ENCODE results near the gene DHRSX. TPM values are rescaled to one million over a fixed set of nuclear protein-coding genes. Genes with fewer than 3 reads are reported as not detected.
A peak's percentile ranks its signal among the peaks of the same experiment; 100 is the strongest.

DHRSX gene
- total and polyA plus RNA-seq, 2 experiments from 2014 or later = 15.2 to 30.2 TPM

DNA sequence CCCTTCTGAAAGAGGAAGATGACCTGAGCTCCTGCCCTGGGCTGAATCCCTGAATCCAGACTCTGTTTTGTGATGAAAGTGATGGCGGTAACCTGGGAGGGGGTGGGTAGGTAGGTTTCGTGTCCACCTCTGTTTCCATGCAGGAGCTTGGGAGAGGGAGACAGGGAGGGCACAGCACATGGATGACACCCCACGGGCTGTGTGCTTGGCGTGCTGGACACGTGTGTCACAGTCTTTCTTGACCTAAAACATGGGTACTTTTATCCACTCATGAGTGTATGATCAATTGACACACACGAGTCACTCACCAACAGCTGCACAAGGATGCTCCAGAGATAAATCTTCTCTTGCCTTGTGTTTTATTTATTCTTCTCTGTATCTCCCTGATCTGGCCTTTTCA lies 111.5 kb downstream of the DHRSX start:
- DNase-seq = no peak
- Histone ChIP-seq H3K27ac (no peak overlapping the region), H3K36me3 (ENCODE audit: low read depth) (no peaks in the 10 kb centered on the region), H3K9ac (no peak overlapping the region), H3K9me3 (ENCODE audit: low read depth) (no peaks in the 10 kb centered on the region), H3K9me2 (ENCODE audit: insufficient read depth) (no peaks in the 10 kb centered on the region), H2AFZ (no peak overlapping the region), H3F3A (ENCODE audit: insufficient read depth) (peaks cover 9% of the 10 kb centered on the region; the same call in 1 of the 2 replicates), H3K4me3 (no peak overlapping the region), H4K20me1 (ENCODE audit: insufficient read depth) (no peaks in the 10 kb centered on the region), H3K27me3 (replicated peaks; ENCODE audit: insufficient read depth) (no peaks in the 10 kb centered on the region), H3K4me2 (ENCODE audit: unreplicated experiment) (no peak overlapping the region), H3K79me2 (ENCODE audit: insufficient read depth) (no peaks in the 10 kb centered on the region), H3K4me1 (ENCODE audit: insufficient read depth) (no peaks in the 10 kb centered on the region)
- TF ChIP-seq EZH2phosphoT487 (IDR thresholded peaks at IDR 0.05; ENCODE audit: insufficient read depth, low read depth) (no peak), EZH2 (IDR thresholded peaks at IDR 0.05; ENCODE audit: insufficient read depth, poor library complexity, severe bottlenecking) (no peak)
- 94 to 98% methylated on average over 6 of the region's 6 CpGs for WGBS, 2 experiments (ENCODE audit: low coverage in 1 of 2, low lambda C conversion rate in 2 of 2, missing lambda C conversion rate in 2 of 2)
- in situ Hi-C loops (cut with MboI) = no loop called here

DNA sequence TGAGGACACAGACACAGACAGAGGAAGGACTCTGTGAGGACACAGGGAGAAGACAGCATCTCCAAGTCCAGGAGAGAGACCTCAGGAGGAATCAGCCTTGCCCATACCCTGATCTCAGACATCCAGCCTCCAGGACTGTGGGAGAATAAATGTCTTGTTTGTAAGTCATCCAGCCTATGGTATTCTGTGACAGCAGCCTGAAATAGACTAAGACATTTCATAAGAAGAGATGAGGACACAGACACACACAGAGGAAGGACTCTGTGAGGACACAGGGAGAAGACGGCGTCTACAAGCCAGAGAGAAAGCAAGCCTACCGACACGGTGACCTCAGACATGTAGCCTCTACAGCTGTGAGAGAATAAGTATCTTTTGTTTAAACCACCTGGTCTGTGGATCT lies 112.1 kb downstream of the DHRSX start:
- no peak overlapping the region for H2AFZ ChIP-seq
- H4K20me1 ChIP-seq (ENCODE audit: insufficient read depth) = no peaks in the 10 kb centered on the region
- TF ChIP-seq EZH2phosphoT487 (IDR thresholded peaks at IDR 0.05; ENCODE audit: insufficient read depth, low read depth) = no peak
- no peak for TF ChIP-seq EZH2 (IDR thresholded peaks at IDR 0.05; ENCODE audit: insufficient read depth, poor library complexity, severe bottlenecking)
- H3K4me1 ChIP-seq (ENCODE audit: insufficient read depth) = no peaks in the 10 kb centered on the region
- H3K27ac ChIP-seq = no peak overlapping the region
- H3K9ac ChIP-seq = no peak overlapping the region
- H3K4me3 ChIP-seq = no peak overlapping the region
- in situ Hi-C loops (cut with MboI) = no loop called here
- H3K36me3 ChIP-seq (ENCODE audit: low read depth) = no peaks in the 10 kb centered on the region
- H3K9me2 ChIP-seq (ENCODE audit: insufficient read depth) = no peaks in the 10 kb centered on the region
- peaks cover 9% of the 10 kb centered on the region; the same call in 1 of the 2 replicates for H3F3A ChIP-seq (ENCODE audit: insufficient read depth)
- no peak for DNase-seq
- no peak overlapping the region for H3K4me2 ChIP-seq (ENCODE audit: unreplicated experiment)
- no peaks in the 10 kb centered on the region for H3K9me3 ChIP-seq (ENCODE audit: low read depth)
- H3K79me2 ChIP-seq (ENCODE audit: insufficient read depth) = no peaks in the 10 kb centered on the region
- 82 to 85% methylated on average over 4 of the region's 4 CpGs for WGBS, 2 experiments (ENCODE audit: low coverage in 1 of 2, low lambda C conversion rate in 2 of 2, missing lambda C conversion rate in 2 of 2)
- H3K27me3 ChIP-seq (replicated peaks; ENCODE audit: insufficient read depth) = no peaks in the 10 kb centered on the region

DNA sequence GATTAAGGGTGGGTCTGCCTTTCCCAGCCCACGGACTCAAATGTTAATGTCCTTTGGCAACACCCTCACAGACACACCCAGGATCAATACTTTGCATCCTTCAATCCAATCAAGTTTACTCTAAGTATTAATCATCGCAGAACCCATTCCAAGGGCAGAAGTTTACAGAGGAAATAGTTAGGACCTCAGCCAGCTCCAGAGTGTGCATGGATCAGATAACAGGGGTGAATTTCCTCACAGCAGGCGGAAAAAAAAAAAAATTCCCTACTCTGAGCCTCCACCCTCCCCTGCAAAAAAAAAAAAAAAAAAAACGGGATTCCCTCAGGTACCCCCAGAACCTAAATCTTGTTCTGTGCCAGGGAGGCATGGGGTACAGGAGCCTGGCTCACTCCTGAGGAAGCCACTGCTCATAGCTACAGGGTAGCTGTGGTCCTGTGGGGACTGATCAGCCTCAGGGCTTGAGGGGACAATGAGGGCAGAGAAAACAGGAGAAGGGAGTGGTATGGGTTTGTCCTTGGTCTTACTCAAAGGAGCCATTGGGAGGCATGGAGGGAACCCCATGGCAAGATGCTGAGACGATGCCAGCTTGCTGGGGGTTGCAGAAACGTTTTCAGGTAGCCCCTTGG lies 113.0 kb downstream of the DHRSX start:
- 68 to 73% methylated on average over 6 of the region's 6 CpGs for WGBS, 2 experiments (ENCODE audit: low coverage in 1 of 2, low lambda C conversion rate in 2 of 2, missing lambda C conversion rate in 2 of 2)
- no peak for TF ChIP-seq EZH2phosphoT487 (IDR thresholded peaks at IDR 0.05; ENCODE audit: insufficient read depth, low read depth)
- TF ChIP-seq EZH2 (IDR thresholded peaks at IDR 0.05; ENCODE audit: insufficient read depth, poor library complexity, severe bottlenecking) = no peak
- DNase-seq = no peak

DNA sequence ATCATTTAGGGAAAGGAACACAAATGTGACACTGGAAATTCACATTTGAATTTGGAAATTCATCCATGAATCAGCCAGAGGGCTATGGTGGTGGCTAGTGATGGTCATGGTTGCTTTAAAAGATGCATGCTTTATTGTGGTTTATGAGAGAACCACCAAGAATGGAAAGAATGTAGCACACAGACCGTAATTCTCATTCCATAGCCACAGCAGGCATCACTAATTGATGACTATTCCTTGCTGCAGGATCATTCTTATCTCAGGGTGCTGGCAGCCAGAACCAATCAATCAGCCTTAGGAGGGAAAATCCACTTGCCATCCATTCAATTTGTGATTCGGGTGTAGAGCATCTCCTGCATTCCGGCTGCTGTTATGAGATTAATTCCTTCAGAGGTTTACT lies 115.6 kb downstream of the DHRSX start:
- H3K27ac ChIP-seq = no peak overlapping the region
- 42 to 46% methylated on average over 3 of the region's 3 CpGs for WGBS, 2 experiments (ENCODE audit: low coverage in 1 of 2, low lambda C conversion rate in 2 of 2, missing lambda C conversion rate in 2 of 2)
- H3K36me3 ChIP-seq (ENCODE audit: low read depth) = no peaks in the 10 kb centered on the region
- no peaks in the 10 kb centered on the region for H3K9me3 ChIP-seq (ENCODE audit: low read depth)
- no peaks in the 10 kb centered on the region for H3K27me3 ChIP-seq (replicated peaks; ENCODE audit: insufficient read depth)
- in situ Hi-C loops (cut with MboI) = no loop called here
- H3K79me2 ChIP-seq (ENCODE audit: insufficient read depth) = peaks cover 4% of the 10 kb centered on the region; the same call in 1 of the 2 replicates
- no peak overlapping the region for H2AFZ ChIP-seq
- H4K20me1 ChIP-seq (ENCODE audit: insufficient read depth) = no peaks in the 10 kb centered on the region
- peaks cover 9% of the 10 kb centered on the region; the same call in 1 of the 2 replicates for H3F3A ChIP-seq (ENCODE audit: insufficient read depth)
- H3K4me2 ChIP-seq (ENCODE audit: unreplicated experiment) = no peak overlapping the region
- H3K9ac ChIP-seq = no peak overlapping the region
- TF ChIP-seq EZH2phosphoT487 (IDR thresholded peaks at IDR 0.05; ENCODE audit: insufficient read depth, low read depth) = no peak
- no peak for TF ChIP-seq EZH2 (IDR thresholded peaks at IDR 0.05; ENCODE audit: insufficient read depth, poor library complexity, severe bottlenecking)
- H3K4me3 ChIP-seq = no peak overlapping the region
- H3K4me1 ChIP-seq (ENCODE audit: insufficient read depth) = no peaks in the 10 kb centered on the region
- H3K9me2 ChIP-seq (ENCODE audit: insufficient read depth) = no peaks in the 10 kb centered on the region; the same call in 1 of the 2 replicates
- DNase-seq = peak; percentile 71

More for the DNA sequence above, 113.0 kb downstream of the DHRSX start:
- Histone ChIP-seq H4K20me1 (ENCODE audit: insufficient read depth) (no peaks in the 10 kb centered on the region), H3K36me3 (ENCODE audit: low read depth) (no peaks in the 10 kb centered on the region), H3K4me3 (no peak overlapping the region), H3F3A (ENCODE audit: insufficient read depth) (peaks cover 9% of the 10 kb centered on the region; the same call in 1 of the 2 replicates), H3K4me2 (ENCODE audit: unreplicated experiment) (no peak overlapping the region), H3K4me1 (ENCODE audit: insufficient read depth) (no peaks in the 10 kb centered on the region), H3K79me2 (ENCODE audit: insufficient read depth) (no peaks in the 10 kb centered on the region), H3K27me3 (replicated peaks; ENCODE audit: insufficient read depth) (no peaks in the 10 kb centered on the region), H2AFZ (no peak overlapping the region), H3K9ac (no peak overlapping the region), H3K27ac (no peak overlapping the region), H3K9me2 (ENCODE audit: insufficient read depth) (no peaks in the 10 kb centered on the region; the same call in 1 of the 2 replicates), H3K9me3 (ENCODE audit: low read depth) (no peaks in the 10 kb centered on the region)
- in situ Hi-C loops (cut with MboI) = no loop called here

Data from GM23248 (cell line).